SH-SY5Y (cell line): ENCODE results near the gene AGER.

Experiments
- GATA2 ChIP-seq: IDR thresholded peaks from 2 replicates; pipeline ENCODE4 v1.6.1; 2011; ENCODE audit warnings: mild to moderate bottlenecking, low read depth, low read length
- GATA3 ChIP-seq: IDR thresholded peaks from 2 replicates; pipeline ENCODE4 v1.6.1; 2011; ENCODE audit warnings: low read depth, mild to moderate bottlenecking, low read length, moderate library complexity

- TF ChIP-seq GATA2 (no peak), GATA3 (no peak)
These were observed 52.6 kb downstream of the AGER start for GRCh38 chr6:32131439-32131948.
